Subcutaneous adipose tissue (tissue), 4 donors: ENCODE measurements around the gene AGK. TPM values are rescaled to one million over a fixed set of nuclear protein-coding genes. Genes with fewer than 3 reads are reported as not detected.

ENCODE experiments used
- total RNA-seq, 4 donors: library from RNA; depleted of rRNA; stranded (reverse); fragments of >200 nt; gene quantifications; one replicate each; pipeline ENCODE4 v1.1.0, GENCODE V29; 2016
- TF ChIP-seq, protein P1 (sequence below): fragments of 450-650 bp; IDR thresholded peaks from one replicate; pipeline ENCODE4 v1.5.1; 2016; ENCODE audit warnings: low read depth, mild to moderate bottlenecking, control low read depth, antibody characterized with exemption, moderate library complexity

Gene AGK
- total RNA-seq, 4 donors from 2014 or later = 14.3 to 16.6 (median 15.6) TPM

DNA sequence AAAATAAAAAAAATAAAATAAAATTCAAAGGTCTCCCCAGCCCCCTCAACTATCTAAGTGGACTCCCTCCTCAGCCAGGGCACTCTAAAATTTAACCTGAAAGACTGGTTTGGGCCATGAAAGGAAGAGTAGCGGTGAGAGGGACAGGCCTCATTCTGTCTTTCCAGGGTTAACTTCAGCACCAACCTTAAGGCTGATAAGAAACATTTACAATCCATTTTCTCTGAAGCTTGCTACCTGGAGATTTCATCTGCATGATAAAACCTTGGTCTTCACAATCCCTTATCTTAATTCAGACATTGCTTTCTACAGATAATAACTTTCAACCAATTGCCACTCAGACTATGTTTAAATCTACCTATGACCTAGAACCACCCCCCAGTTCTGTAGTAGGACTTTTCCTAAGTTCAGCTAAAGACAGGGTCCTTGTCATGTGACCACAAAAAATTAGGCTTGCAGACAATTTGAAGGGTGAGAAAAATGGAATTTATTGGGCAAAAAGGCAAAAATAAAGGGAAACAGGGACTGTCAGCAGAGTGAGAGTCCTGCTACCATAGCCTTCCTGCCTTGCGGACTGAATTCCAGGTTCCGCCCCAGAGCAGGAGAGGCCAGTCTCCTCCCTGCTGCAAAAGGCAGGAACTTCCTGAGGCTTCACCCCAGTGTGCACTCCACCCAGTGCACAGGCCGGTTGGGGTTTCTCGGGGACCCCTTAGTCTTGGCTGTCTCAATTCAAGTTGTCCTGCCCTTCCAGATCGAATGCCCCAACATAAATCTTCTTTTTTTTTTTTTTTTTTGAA lies 26.0 kb downstream of the AGK start:
- TF ChIP-seq, protein P1, sequence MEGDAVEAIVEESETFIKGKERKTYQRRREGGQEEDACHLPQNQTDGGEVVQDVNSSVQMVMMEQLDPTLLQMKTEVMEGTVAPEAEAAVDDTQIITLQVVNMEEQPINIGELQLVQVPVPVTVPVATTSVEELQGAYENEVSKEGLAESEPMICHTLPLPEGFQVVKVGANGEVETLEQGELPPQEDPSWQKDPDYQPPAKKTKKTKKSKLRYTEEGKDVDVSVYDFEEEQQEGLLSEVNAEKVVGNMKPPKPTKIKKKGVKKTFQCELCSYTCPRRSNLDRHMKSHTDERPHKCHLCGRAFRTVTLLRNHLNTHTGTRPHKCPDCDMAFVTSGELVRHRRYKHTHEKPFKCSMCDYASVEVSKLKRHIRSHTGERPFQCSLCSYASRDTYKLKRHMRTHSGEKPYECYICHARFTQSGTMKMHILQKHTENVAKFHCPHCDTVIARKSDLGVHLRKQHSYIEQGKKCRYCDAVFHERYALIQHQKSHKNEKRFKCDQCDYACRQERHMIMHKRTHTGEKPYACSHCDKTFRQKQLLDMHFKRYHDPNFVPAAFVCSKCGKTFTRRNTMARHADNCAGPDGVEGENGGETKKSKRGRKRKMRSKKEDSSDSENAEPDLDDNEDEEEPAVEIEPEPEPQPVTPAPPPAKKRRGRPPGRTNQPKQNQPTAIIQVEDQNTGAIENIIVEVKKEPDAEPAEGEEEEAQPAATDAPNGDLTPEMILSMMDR = no peak

DNA sequence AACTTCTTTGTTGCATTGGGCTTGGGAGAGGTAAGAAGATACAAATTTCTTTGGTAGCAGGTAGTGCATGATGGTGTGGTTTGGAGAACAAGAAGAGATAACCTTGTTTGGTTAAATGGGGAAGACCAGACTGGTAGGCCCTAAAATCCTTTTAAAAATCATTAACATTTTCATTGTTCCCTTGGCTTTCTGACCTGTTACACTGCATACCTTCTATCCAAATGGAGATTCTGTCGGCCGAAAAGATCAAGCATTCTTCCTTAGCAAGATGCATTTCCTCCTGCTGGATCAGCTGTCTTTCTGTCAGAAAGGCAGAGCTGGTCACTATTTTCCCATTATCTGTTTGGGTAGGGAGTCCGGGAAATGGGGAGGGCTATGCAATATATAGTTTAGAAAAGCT lies 33.7 kb downstream of the AGK start:
- TF ChIP-seq, protein P1 = no peak

GRCh38 chr7:141585592-141586510 lies 34.6 kb downstream of the AGK start:
- TF ChIP-seq, protein P1 = no peak

- TF ChIP-seq, protein P1 = no peak
Observed at GRCh38 chr7:141586878-141587277, 35.7 kb downstream of the AGK start.

- TF ChIP-seq, protein P1 = no peak
Observed at GRCh38 chr7:141587304-141587703, 36.1 kb downstream of the AGK start.

GRCh38 chr7:141588912-141589311 lies 37.7 kb downstream of the AGK start:
- TF ChIP-seq, protein P1 = no peak

DNA sequence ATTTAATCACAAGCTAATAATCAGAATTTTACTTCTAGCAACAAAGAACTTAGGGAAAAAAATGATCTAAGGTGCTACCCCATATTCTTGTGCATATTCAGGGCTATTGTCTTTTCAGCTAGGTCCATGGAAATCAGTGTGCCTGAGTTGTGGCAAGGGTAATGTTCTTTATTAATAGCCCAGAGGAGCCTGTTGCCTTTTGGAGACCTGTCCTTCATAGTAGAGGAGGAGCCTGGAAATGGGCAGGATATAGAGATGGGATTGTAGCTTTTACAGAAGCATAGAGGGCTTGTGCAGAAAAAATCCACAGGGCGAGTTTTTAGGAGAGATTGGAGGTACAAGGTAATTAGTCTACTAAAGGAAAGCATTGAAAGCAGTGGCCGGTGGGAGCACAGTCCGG lies 38.9 kb downstream of the AGK start:
- TF ChIP-seq, protein P1 = no peak
